Caco-2 (cell line): ENCODE measurements around the gene PRDM2. TPM values are rescaled to one million over a fixed set of nuclear protein-coding genes. Genes with fewer than 3 reads are reported as not detected.

Experiments used
- BruUV-seq: library from RNA; stranded (reverse); fragments of 400-500 nt; replicated peaks from 2 replicates; lab custom pipeline; 2021; lab: Mats Ljungman, UMichigan
- CTCF ChIA-PET: fragments of 300-600 bp; sonication (Branson Sonifier 250); formaldehyde crosslinking; loops from one replicate; lab custom pipeline; 2022; ENCODE audit warnings: antibody characterized with exemption; lab: Charles Lee
- POLR2A ChIA-PET: fragments of 300-600 bp; sonication (Branson Sonifier 250); formaldehyde crosslinking; loops from one replicate; lab custom pipeline; 2022; ENCODE audit warnings: antibody characterized with exemption; lab: Charles Lee
- DNase-seq, 2 experiments: peaks; one replicate each; pipeline versions ENCODE4 v3.0.0 to v3.0.0-alpha.2; 2020 to 2022
- H3K27me3 ChIP-seq: replicated peaks from 2 replicates; pipeline ENCODE4 v1.6.0; 2011; ENCODE audit warnings: low read length; ENCODE audit not compliant: control insufficient read depth, insufficient read depth
- H3K36me3 ChIP-seq: 2 replicates; pipeline ENCODE4 v1.5.1; 2011; ENCODE audit warnings: low read length; ENCODE audit not compliant: control insufficient read depth, insufficient read depth
- H3K4me1 ChIP-seq: fragments of 250-450 bp; sonication (Bioruptor Pico); 2 replicates; pipeline ENCODE4 v1.5.1; 2020; ENCODE audit warnings: mild to moderate bottlenecking
- H3K4me3 ChIP-seq: 2 replicates; pipeline ENCODE4 v1.5.1; 2011; ENCODE audit warnings: low read depth, mild to moderate bottlenecking, control low read depth, low read length
- H3K9me3 ChIP-seq: fragments of 250-450 bp; sonication (Bioruptor Pico); 2 replicates; pipeline ENCODE4 v1.5.1; 2020; ENCODE audit warnings: mild to moderate bottlenecking, moderate library complexity
- H3K27ac Mint-ChIP-seq: one replicate; pipeline ENCODE4 v1.8.0; 2022; ENCODE audit warnings: mixed read lengths; ENCODE audit not compliant: unreplicated experiment
- H3K27me3 Mint-ChIP-seq: one replicate; pipeline ENCODE4 v1.8.0; 2022; ENCODE audit warnings: mixed read lengths; ENCODE audit not compliant: insufficient read depth, unreplicated experiment
- H3K36me3 Mint-ChIP-seq: one replicate; pipeline ENCODE4 v1.8.0; 2022; ENCODE audit warnings: mild to moderate bottlenecking, mixed read lengths; ENCODE audit not compliant: insufficient read depth, unreplicated experiment
- H3K4me1 Mint-ChIP-seq: one replicate; pipeline ENCODE4 v1.8.0; 2022; ENCODE audit warnings: low read depth, mixed read lengths; ENCODE audit not compliant: unreplicated experiment
- H3K4me3 Mint-ChIP-seq: one replicate; pipeline ENCODE4 v1.8.0; 2022; ENCODE audit warnings: mild to moderate bottlenecking, moderate library complexity, mixed read lengths; ENCODE audit not compliant: unreplicated experiment
- H3K9me3 Mint-ChIP-seq: one replicate; pipeline ENCODE4 v1.8.0; 2022; ENCODE audit warnings: mixed read lengths; ENCODE audit not compliant: unreplicated experiment
- CTCF ChIP-seq, 2 experiments: fragments of 200-600 bp in 1 of 2; IDR thresholded peaks; 1 replicate in 1 of 2; 2 replicates in 1 of 2; pipeline versions ENCODE4 v1.5.1 to v1.8.0; 2011 to 2022; ENCODE audit warnings: antibody characterized with exemption in 1 of 2, control low read depth in 1 of 2, inconsistent platforms in 1 of 2, low read depth in 1 of 2, low read length in 1 of 2, mild to moderate bottlenecking in 1 of 2, moderate library complexity in 1 of 2; ENCODE audit not compliant: insufficient read depth in 1 of 2, severe bottlenecking in 1 of 2, unreplicated experiment in 1 of 2
- intact Hi-C: fragments of 100-400 bp; cut with micrococcal nuclease; formaldehyde crosslinking; loops from one replicate; pipeline ENCODE4 v1.10.0; 2022; ENCODE audit not compliant: unreplicated experiment
- total RNA-seq: library from RNA; stranded (reverse); gene quantifications from 2 replicates; pipeline ENCODE4 v1.2.3, GENCODE V29; 2022

Gene PRDM2
- total RNA-seq, 1 experiment from 2014 or later: 32.7 TPM

- Histone ChIP-seq H3K4me3 (no peak overlapping the region), H3K9me3 (no peaks in the 10 kb centered on the region), H3K36me3 (no peaks in the 10 kb centered on the region), H3K27me3 (no peaks in the 10 kb centered on the region), H3K4me1 (peaks cover 8% of the 10 kb centered on the region; the same call in 1 of the 2 replicates)
- H3K27ac Mint-ChIP-seq: no peak overlapping the region
- CTCF ChIA-PET: no interaction called here
- H3K4me1 Mint-ChIP-seq: peaks cover 6% of the 10 kb centered on the region
- DNase-seq: no peak
- no peak overlapping the region for H3K4me3 Mint-ChIP-seq
- no TSS peak for BruUV-seq
- TF ChIP-seq CTCF (IDR thresholded peaks at IDR 0.05; ENCODE audit: insufficient read depth in 1 of 2, low read depth in 1 of 2, low read length in 1 of 2, severe bottlenecking in 1 of 2, unreplicated experiment in 1 of 2): no peak
- no peaks in the 10 kb centered on the region for H3K27me3 Mint-ChIP-seq
- H3K9me3 Mint-ChIP-seq: no peaks in the 10 kb centered on the region
- intact Hi-C loops: no loop called here
- POLR2A ChIA-PET: no interaction called here
- peaks cover 16% of the 10 kb centered on the region for H3K36me3 Mint-ChIP-seq
These were observed 75.5 kb downstream of the PRDM2 start for GRCh38 chr1:13775459-13775858.

GRCh38 chr1:13775916-13776315, 75.9 kb downstream of the PRDM2 start:
- no peaks in the 10 kb centered on the region for H3K27me3 ChIP-seq
- no peaks in the 10 kb centered on the region for H3K9me3 ChIP-seq
- CTCF ChIA-PET: no interaction called here
- Mint-ChIP-seq H3K4me1 (peaks cover 9% of the 10 kb centered on the region), H3K27me3 (no peaks in the 10 kb centered on the region), H3K4me3 (no peak overlapping the region), H3K36me3 (peaks cover 20% of the 10 kb centered on the region), H3K27ac (no peak overlapping the region), H3K9me3 (no peaks in the 10 kb centered on the region)
- intact Hi-C loops: no loop called here
- no TSS peak for BruUV-seq
- POLR2A ChIA-PET: no interaction called here
- H3K4me3 ChIP-seq: no peak overlapping the region
- H3K36me3 ChIP-seq: no peaks in the 10 kb centered on the region
- DNase-seq: no peak
- H3K4me1 ChIP-seq: peaks cover 8% of the 10 kb centered on the region; the same call in 1 of the 2 replicates
- TF ChIP-seq CTCF (IDR thresholded peaks at IDR 0.05; ENCODE audit: insufficient read depth in 1 of 2, low read depth in 1 of 2, low read length in 1 of 2, severe bottlenecking in 1 of 2, unreplicated experiment in 1 of 2): no peak

- no peak overlapping the region for H3K27ac Mint-ChIP-seq
- H3K36me3 ChIP-seq: no peaks in the 10 kb centered on the region
These were observed 78.4 kb downstream of the PRDM2 start for GRCh38 chr1:13778431-13778830.

More at GRCh38 chr1:13778431-13778830, 78.4 kb downstream of the PRDM2 start:
- POLR2A ChIA-PET: no interaction called here
- peaks cover 37% of the 10 kb centered on the region for H3K36me3 Mint-ChIP-seq
- Histone ChIP-seq H3K4me1 (no peaks in the 10 kb centered on the region), H3K9me3 (no peaks in the 10 kb centered on the region), H3K27me3 (no peaks in the 10 kb centered on the region), H3K4me3 (no peak overlapping the region)
- no peak overlapping the region for H3K4me3 Mint-ChIP-seq
- CTCF ChIA-PET: no interaction called here
- H3K27me3 Mint-ChIP-seq: no peaks in the 10 kb centered on the region
- DNase-seq: no peak
- intact Hi-C loops: no loop called here
- no TSS peak for BruUV-seq
- peaks cover 4% of the 10 kb centered on the region for H3K4me1 Mint-ChIP-seq
- H3K9me3 Mint-ChIP-seq: no peaks in the 10 kb centered on the region
- no peak for TF ChIP-seq CTCF (IDR thresholded peaks at IDR 0.05; ENCODE audit: insufficient read depth in 1 of 2, low read depth in 1 of 2, low read length in 1 of 2, severe bottlenecking in 1 of 2, unreplicated experiment in 1 of 2)
